Ovary (tissue), 9 donors: ENCODE measurements around the gene MYADML2. TPM values are rescaled to one million over a fixed set of nuclear protein-coding genes. Genes with fewer than 3 reads are reported as not detected.

Experiments used
- DNase-seq, 5 donors: peaks; one replicate each; pipeline ENCODE4 v3.0.0-alpha.2; 2019 to 2020
- H3K27ac ChIP-seq, 2 donors: fragments of 200-600 bp; one replicate each; pipeline versions ENCODE4 v1.5.1 to v1.8.0; 2019 to 2022
- H3K27me3 ChIP-seq: fragments of 200-600 bp; one replicate; pipeline ENCODE4 v1.8.0; 2022
- H3K36me3 ChIP-seq: fragments of 200-600 bp; sonication (generic); one replicate; pipeline ENCODE4 v1.5.1; 2019
- H3K4me1 ChIP-seq: one replicate; pipeline ENCODE4 v1.8.1; 2013; ENCODE audit warnings: mild to moderate bottlenecking, moderate library complexity; ENCODE audit not compliant: insufficient read depth
- H3K4me3 ChIP-seq: fragments of 200-600 bp; sonication (generic); one replicate; pipeline ENCODE4 v1.5.1; 2017
- H3K9me3 ChIP-seq, 2 donors: fragments of 200-600 bp in 1 of 2; sonication (generic) in 1 of 2; one replicate each; pipeline versions ENCODE4 v1.5.1 to v1.8.1; 2013 to 2019; ENCODE audit warnings: mild to moderate bottlenecking in 1 of 2, moderate library complexity in 1 of 2
- CTCF ChIP-seq, 3 donors: fragments of 450-650 bp in 2 of 3; fragments of 200-600 bp in 1 of 3; IDR thresholded peaks; one replicate each; pipeline versions ENCODE4 v1.5.1 to v1.8.0; 2016 to 2022; ENCODE audit warnings: antibody characterized with exemption in 3 of 3, mild to moderate bottlenecking in 1 of 3
- EP300 ChIP-seq: sonication (generic); formaldehyde crosslinking; IDR thresholded peaks from one replicate; pipeline ENCODE4 v1.6.1; 2017; ENCODE audit warnings: antibody characterized with exemption
- POLR2A ChIP-seq: fragments of 450-650 bp; IDR thresholded peaks from one replicate; pipeline ENCODE4 v1.6.1; 2017; ENCODE audit warnings: antibody characterized with exemption, mild to moderate bottlenecking, moderate library complexity
- WGBS, 3 donors: extraction: QIAGEN DNeasy Blood & Tissue Kit in 1 of 3; methylation state at CpG; one replicate each; pipeline versions ENCODE4 v1.1.5 to v1.1.7; 2013 to 2017; 5-methylcytosine and 5-hydroxymethylcytosine counted together
- intact Hi-C, 4 donors: fragments of 100-400 bp; cut with DNase I; formaldehyde crosslinking; loops; one replicate each; pipeline versions ENCODE4 v1.11.0 to v1.15.1; 2022 to 2023
- polyA plus RNA-seq, 2 donors: library from polyadenylated mRNA; stranded (reverse); fragments of 200-250 nt in 1 of 2; fragments of 350-450 nt in 1 of 2; fragmentation: Illumina TruSeq in 1 of 2; extraction: RNeasy Lipid Tissue Mini Kit (QIAGEN cat#74804) in 1 of 2; gene quantifications; one replicate each; pipeline ENCODE4 v1.2.3, GENCODE V29; 2013 to 2014
- total RNA-seq, 7 donors: library from RNA; depleted of rRNA in 2 of 7; stranded (reverse); fragments of >200 nt in 2 of 7; fragmentation: NEBNext Ultra II Directional in 3 of 7; extraction: Animal tissue kit (Norgen Biotek cat#: 25700) in 3 of 7; gene quantifications; one replicate each; pipeline versions ENCODE4 v1.1.0 to v1.2.4, GENCODE V29; 2016 to 2023
- donor health status: DM: no; HTN: no; CAD: no; lungs with moderate emphysema.
- donor health status: DM: no; HTN: no; CAD: no.
- donor health status: Bipolar disorder and iron deficiency.
- donor health status: DM: yes; HTN: yes; CAD: no.
- donor health status: DM: no; HTN: no; CAD: no.
- donor health status: DM: yes; HTN: yes; CAD: no.

MYADML2 gene
- total and polyA plus RNA-seq, 9 donors = not detected

GRCh38 chr17:81993729-81994592 is 46.9 kb upstream of the MYADML2 start:
- DNase-seq = no peak
- intact Hi-C loops = loop anchor here in 1 of 4 donors (10.0 kb wide), 1 partner anchor 61 kb away; the partner anchor contains the start of genes GPS1 and RFNG
- H3K9me3 ChIP-seq = no peaks in the 10 kb centered on the region
- H3K4me1 ChIP-seq = no peaks in the 10 kb centered on the region
- H3K27me3 ChIP-seq = no peaks in the 10 kb centered on the region
- H3K4me3 ChIP-seq = no peak overlapping the region
- H3K36me3 ChIP-seq = no peaks in the 10 kb centered on the region
- H3K27ac ChIP-seq = no peak overlapping the region
- TF ChIP-seq POLR2A (no peak), EP300 (no peak), CTCF (IDR thresholded peaks at IDR 0.05) (no peak)
- 91 to 94% (median 91%) methylated on average over 36 to 37 of the region's 37 CpGs for WGBS, 3 donors

- Histone ChIP-seq H3K27ac (no peak overlapping the region), H3K9me3 (no peaks in the 10 kb centered on the region), H3K36me3 (no peaks in the 10 kb centered on the region), H3K4me1 (no peaks in the 10 kb centered on the region), H3K27me3 (no peaks in the 10 kb centered on the region), H3K4me3 (no peak overlapping the region)
- intact Hi-C loops = loop anchor here in 1 of 4 donors (10.0 kb wide), 1 partner anchor 62 kb away; the partner anchor contains the start of genes GPS1 and RFNG
- no peak for DNase-seq
- TF ChIP-seq CTCF (IDR thresholded peaks at IDR 0.05) = no peak
- TF ChIP-seq POLR2A = no peak
- TF ChIP-seq EP300 = no peak
- 90 to 94% (median 92%) methylated on average over 30 to 31 of the region's 31 CpGs for WGBS, 3 donors
These were observed 45.5 kb upstream of the MYADML2 start for GRCh38 chr17:81992306-81993102.

- Histone ChIP-seq H3K9me3 (no peaks in the 10 kb centered on the region), H3K36me3 (no peaks in the 10 kb centered on the region), H3K4me1 (no peaks in the 10 kb centered on the region), H3K27me3 (no peaks in the 10 kb centered on the region), H3K4me3 (no peak overlapping the region), H3K27ac (no peak overlapping the region)
- intact Hi-C loops = loop anchor here in 1 of 4 donors (10.0 kb wide), 1 partner anchor 63 kb away; the partner anchor contains the start of genes GPS1 and RFNG
- TF ChIP-seq EP300 (no peak), CTCF (IDR thresholded peaks at IDR 0.05) (no peak), POLR2A (no peak)
- DNase-seq = no peak
- 69 to 73% (median 72%) methylated on average over 24 to 31 of the region's 31 CpGs for WGBS, 3 donors
These were observed 44.8 kb upstream of the MYADML2 start for GRCh38 chr17:81991684-81992305.
